Vagina (tissue), 2 donors: ENCODE data around the gene PIK3C2A. TPM values are rescaled to one million over a fixed set of nuclear protein-coding genes. Genes with fewer than 3 reads are reported as not detected.

Experiments
- DNase-seq, 2 donors: peaks; one replicate each; pipeline ENCODE4 v3.0.0-alpha.2; 2017; ENCODE audit errors: extremely low spot score in 2 of 2
- H3K27ac ChIP-seq: fragments of 200-600 bp; sonication (generic); one replicate; pipeline ENCODE4 v1.5.1; 2019
- H3K27me3 ChIP-seq: fragments of 200-600 bp; sonication (generic); one replicate; pipeline ENCODE4 v1.5.1; 2019
- H3K36me3 ChIP-seq, 2 donors: fragments of 200-600 bp; sonication (generic); one replicate each; pipeline ENCODE4 v1.5.1; 2017 to 2019
- H3K4me1 ChIP-seq: fragments of 200-600 bp; sonication (generic); one replicate; pipeline ENCODE4 v1.5.1; 2019
- H3K4me3 ChIP-seq, 2 donors: fragments of 200-600 bp; sonication (generic); 1 replicate in 1 of 2; 2 replicates in 1 of 2; pipeline ENCODE4 v1.5.1; 2016 to 2019
- H3K9me3 ChIP-seq: fragments of 200-600 bp; sonication (generic); one replicate; pipeline ENCODE4 v1.5.1; 2019
- POLR2A ChIP-seq, 2 donors: fragments of 450-650 bp; IDR thresholded peaks; one replicate each; pipeline ENCODE4 v1.6.1; 2017; ENCODE audit warnings: antibody characterized with exemption in 2 of 2, mild to moderate bottlenecking in 2 of 2, moderate library complexity in 2 of 2
- POLR2AphosphoS5 ChIP-seq, 2 donors: sonication (generic); formaldehyde crosslinking; IDR thresholded peaks; one replicate each; pipeline ENCODE4 v1.9.0; 2017; ENCODE audit warnings: antibody characterized with exemption in 2 of 2, mild to moderate bottlenecking in 2 of 2, low read depth in 1 of 2; ENCODE audit not compliant: insufficient read depth in 1 of 2
- intact Hi-C: fragments of 100-400 bp; cut with DNase I; formaldehyde crosslinking; loops from one replicate; pipeline ENCODE4 v1.15.1; 2023
- total RNA-seq: library from RNA; depleted of rRNA; stranded (reverse); fragments of >200 nt; gene quantifications from one replicate; pipeline ENCODE4 v1.2.3, GENCODE V29; 2016
- TF ChIP-seq, protein P1 (sequence below), 3 experiments: fragments of 450-650 bp in 2 of 3; fragments of 200-600 bp in 1 of 3; sonication (generic) in 1 of 3; IDR thresholded peaks; one replicate each; pipeline ENCODE4 v1.5.1; 2017 to 2019; ENCODE audit warnings: antibody characterized with exemption in 3 of 3, mild to moderate bottlenecking in 2 of 3, moderate library complexity in 2 of 3

PIK3C2A gene
- total RNA-seq, 1 donor from 2014 or later: 52.1 TPM

- intact Hi-C loops: no loop called here
- H3K27me3 ChIP-seq: no peaks in the 10 kb centered on the region
- peaks cover 65% of the 10 kb centered on the region for H3K4me1 ChIP-seq
- no peaks in the 10 kb centered on the region for H3K9me3 ChIP-seq
- H3K36me3 ChIP-seq: no peaks in the 10 kb centered on the region
- TF ChIP-seq POLR2AphosphoS5 (IDR thresholded peaks at IDR 0.05; ENCODE audit: insufficient read depth in 1 of 2, low read depth in 1 of 2) (no peak), POLR2A (IDR thresholded peaks at IDR 0.05) (no peak)
- TF ChIP-seq, protein P1, sequence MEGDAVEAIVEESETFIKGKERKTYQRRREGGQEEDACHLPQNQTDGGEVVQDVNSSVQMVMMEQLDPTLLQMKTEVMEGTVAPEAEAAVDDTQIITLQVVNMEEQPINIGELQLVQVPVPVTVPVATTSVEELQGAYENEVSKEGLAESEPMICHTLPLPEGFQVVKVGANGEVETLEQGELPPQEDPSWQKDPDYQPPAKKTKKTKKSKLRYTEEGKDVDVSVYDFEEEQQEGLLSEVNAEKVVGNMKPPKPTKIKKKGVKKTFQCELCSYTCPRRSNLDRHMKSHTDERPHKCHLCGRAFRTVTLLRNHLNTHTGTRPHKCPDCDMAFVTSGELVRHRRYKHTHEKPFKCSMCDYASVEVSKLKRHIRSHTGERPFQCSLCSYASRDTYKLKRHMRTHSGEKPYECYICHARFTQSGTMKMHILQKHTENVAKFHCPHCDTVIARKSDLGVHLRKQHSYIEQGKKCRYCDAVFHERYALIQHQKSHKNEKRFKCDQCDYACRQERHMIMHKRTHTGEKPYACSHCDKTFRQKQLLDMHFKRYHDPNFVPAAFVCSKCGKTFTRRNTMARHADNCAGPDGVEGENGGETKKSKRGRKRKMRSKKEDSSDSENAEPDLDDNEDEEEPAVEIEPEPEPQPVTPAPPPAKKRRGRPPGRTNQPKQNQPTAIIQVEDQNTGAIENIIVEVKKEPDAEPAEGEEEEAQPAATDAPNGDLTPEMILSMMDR (IDR thresholded peaks at IDR 0.05): no peak
- no peak overlapping the region for H3K4me3 ChIP-seq
- no peak overlapping the region for H3K27ac ChIP-seq
- DNase-seq: no peak
Observed at GRCh38 chr11:17161515-17161914, 46.3 kb downstream of the PIK3C2A start.

GRCh38 chr11:17159441-17159840, 48.3 kb downstream of the PIK3C2A start:
- Histone ChIP-seq H3K4me1 (peaks cover 55% of the 10 kb centered on the region), H3K4me3 (no peak overlapping the region), H3K36me3 (no peaks in the 10 kb centered on the region), H3K27me3 (no peaks in the 10 kb centered on the region), H3K9me3 (no peaks in the 10 kb centered on the region), H3K27ac (no peak overlapping the region)
- no peak for TF ChIP-seq POLR2AphosphoS5 (IDR thresholded peaks at IDR 0.05; ENCODE audit: insufficient read depth in 1 of 2, low read depth in 1 of 2)
- TF ChIP-seq, protein P1 (IDR thresholded peaks at IDR 0.05): no peak
- no peak for DNase-seq
- intact Hi-C loops: no loop called here

Other genes starting within 250 kb of the PIK3C2A start
- gene PLEKHA7, start 193.6 kb downstream of the PIK3C2A start, total RNA-seq: 45.9 TPM
- gene RPS13, start 130.3 kb downstream of the PIK3C2A start, total RNA-seq: 1,999 TPM
- gene NUCB2, start 68.8 kb upstream of the PIK3C2A start, total RNA-seq: 41.0 TPM
- 2.2 TPM for gene NCR3LG1, start 143.8 kb upstream of the PIK3C2A start, total RNA-seq
- gene KCNJ11, start 180.7 kb upstream of the PIK3C2A start, total RNA-seq: not detected